Keratinocyte (primary cell): ENCODE data around the gene GALNT2. TPM values are rescaled to one million over a fixed set of nuclear protein-coding genes. Genes with fewer than 3 reads are reported as not detected.

Experiments used
- DNase-seq: peaks from one replicate; pipeline ENCODE4 v3.0.0-alpha.2; 2011; ENCODE audit warnings: low read depth, missing footprints, low spot score
- FAIRE-seq: peaks from 2 replicates; lab custom pipeline; 2011; peaks lifted over from hg19 to GRCh38; lab: Jason Lieb, UNC
- H2AFZ ChIP-seq: 2 replicates; pipeline ENCODE4 v1.6.0; 2012; ENCODE audit warnings: low read length, control low read depth, inconsistent platforms; ENCODE audit not compliant: control insufficient read depth
- H3K27ac ChIP-seq: 2 replicates; pipeline ENCODE4 v1.5.1; 2011; ENCODE audit warnings: low read length; ENCODE audit not compliant: control insufficient read depth, insufficient read depth
- H3K27me3 ChIP-seq: 3 replicates; pipeline ENCODE4 v1.6.0; 2011; ENCODE audit warnings: low read length; ENCODE audit not compliant: control insufficient read depth, insufficient read depth; ENCODE audit errors: extremely low read depth
- H3K36me3 ChIP-seq, 2 experiments: 2 replicates in 1 of 2; 3 replicates in 1 of 2; pipeline ENCODE4 v1.5.1; 2011; ENCODE audit warnings: low read length in 2 of 2, mild to moderate bottlenecking in 1 of 2; ENCODE audit not compliant: control insufficient read depth in 2 of 2, insufficient read depth in 2 of 2; ENCODE audit errors: extremely low read depth in 1 of 2
- H3K4me1 ChIP-seq: 3 replicates; pipeline ENCODE4 v1.5.1; 2011; ENCODE audit warnings: low read length; ENCODE audit not compliant: control insufficient read depth, insufficient read depth; ENCODE audit errors: extremely low read depth
- H3K4me2 ChIP-seq: 3 replicates; pipeline ENCODE4 v1.6.0; 2011; ENCODE audit warnings: low read depth, low read length; ENCODE audit not compliant: control insufficient read depth, insufficient read depth; ENCODE audit errors: extremely low read depth
- H3K4me3 ChIP-seq, 3 experiments: fragments of 200-600 bp in 1 of 3; sonication (generic) in 1 of 3; 2 replicates in 2 of 3; 3 replicates in 1 of 3; pipeline ENCODE4 v1.5.1; 2011 to 2016; ENCODE audit warnings: low read length in 3 of 3, mild to moderate bottlenecking in 3 of 3, control low read depth in 2 of 3, inconsistent platforms in 1 of 3, low read depth in 1 of 3, mixed read lengths in 1 of 3, mixed run types in 1 of 3, moderate library complexity in 1 of 3; ENCODE audit not compliant: control insufficient read depth in 2 of 3, insufficient read depth in 2 of 3; ENCODE audit errors: extremely low read depth in 1 of 3
- H3K79me2 ChIP-seq: 2 replicates; pipeline ENCODE4 v1.6.0; 2012; ENCODE audit warnings: low read length; ENCODE audit not compliant: control insufficient read depth, insufficient read depth
- H3K9ac ChIP-seq: 3 replicates; pipeline ENCODE4 v1.6.0; 2011; ENCODE audit warnings: low read length; ENCODE audit not compliant: control insufficient read depth, insufficient read depth; ENCODE audit errors: extremely low read depth
- H3K9me1 ChIP-seq: 3 replicates; pipeline ENCODE4 v1.6.0; 2011; ENCODE audit warnings: low read length; ENCODE audit not compliant: control insufficient read depth, insufficient read depth; ENCODE audit errors: extremely low read depth
- H3K9me3 ChIP-seq: 2 replicates; pipeline ENCODE4 v1.5.1; 2012; ENCODE audit warnings: low read depth, low read length; ENCODE audit not compliant: control insufficient read depth
- H4K20me1 ChIP-seq: 3 replicates; pipeline ENCODE4 v1.6.0; 2011; ENCODE audit warnings: low read length; ENCODE audit not compliant: control insufficient read depth, insufficient read depth; ENCODE audit errors: extremely low read depth
- CTCF ChIP-seq, 3 experiments: IDR thresholded peaks in 1 of 3; conservative IDR thresholded peaks in 1 of 3; optimal IDR thresholded peaks in 1 of 3; 2 replicates in 2 of 3; 3 replicates in 1 of 3; pipeline versions ENCODE3 to v1.5.1; 2011; ENCODE audit warnings: low read length in 3 of 3, mild to moderate bottlenecking in 3 of 3, moderate library complexity in 2 of 3, control low read depth in 1 of 3, inconsistent platforms in 1 of 3; ENCODE audit not compliant: insufficient read depth in 2 of 3; ENCODE audit errors: extremely low read depth in 1 of 3
- EZH2 ChIP-seq: IDR thresholded peaks from one replicate; pipeline ENCODE4 v1.6.1; 2012; ENCODE audit warnings: inconsistent platforms, mild to moderate bottlenecking, low read length, moderate library complexity
- dilution Hi-C: fragments of 300-500 bp; cut with MboI; formaldehyde crosslinking; loops from one replicate; pipeline ENCODE4 v1.7.0; 2020; ENCODE audit warnings: low sequenced_read_pairs; ENCODE audit not compliant: extremely low pct_ligation_motif_present
- polyA plus RNA-seq, 5 experiments: library from polyadenylated mRNA; depleted of rRNA in 3 of 5; stranded (reverse) in 3 of 5; stranded (forward) in 1 of 5; unstranded in 1 of 5; fragments of >200 nt; gene quantifications; 1 replicate in 1 of 5; 2 replicates in 3 of 5; 3 replicates in 1 of 5; pipeline versions ENCODE4 v1.2.1 to v1.2.3, GENCODE V29; 2011 to 2012; ENCODE audit warnings: missing spikeins in 2 of 5, low read depth in 1 of 5, low replicate concordance in 1 of 5

GALNT2 gene
- polyA plus RNA-seq, 1 donor (not counting 4 experiments of a cell fraction or from before 2014, with no cell fraction given), result 61.7 TPM

DNA sequence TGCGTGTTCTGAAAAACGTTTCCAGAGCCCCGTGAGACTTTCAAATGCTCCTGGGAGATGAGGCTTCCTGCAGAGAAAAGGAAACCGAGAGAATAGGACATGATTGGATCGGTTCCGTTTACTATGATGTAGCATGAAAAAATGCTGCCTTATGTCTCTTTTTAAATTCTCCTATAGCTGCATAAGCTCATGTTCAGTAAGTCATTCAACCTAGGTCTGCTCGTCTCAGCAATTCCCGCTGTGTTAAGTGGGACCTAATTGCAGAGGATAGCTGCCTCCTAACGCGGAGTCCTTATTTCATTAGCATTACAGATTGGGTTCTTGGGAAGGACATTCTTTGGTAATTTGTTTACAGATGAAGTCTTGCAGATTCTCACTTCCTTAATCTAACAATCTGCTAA, 165.3 kb downstream of the GALNT2 start:
- Histone ChIP-seq H3K9ac (no peak overlapping the region), H2AFZ (no peak overlapping the region), H3K4me2 (no peak overlapping the region), H3K9me3 (no peaks in the 10 kb centered on the region), H3K4me1 (no peaks in the 10 kb centered on the region), H3K9me1 (peaks cover 3% of the 10 kb centered on the region), H3K27ac (no peak overlapping the region), H3K79me2 (peaks cover 4% of the 10 kb centered on the region), H3K27me3 (no peaks in the 10 kb centered on the region), H3K36me3 (peaks cover 9 to 15% of the 10 kb centered on the region in 2 experiments), H3K4me3 (no peak overlapping the region), H4K20me1 (no peaks in the 10 kb centered on the region)
- no peak for FAIRE-seq
- DNase-seq, result no peak
- dilution Hi-C loops, result no loop called here
- TF ChIP-seq EZH2 (no peak), CTCF (optimal IDR thresholded peaks at IDR 0.05 in 1 of 3, IDR thresholded peaks at IDR 0.05 in 1 of 3, conservative IDR thresholded peaks at IDR 0.05 in 1 of 3; ENCODE audit: extremely low read depth in 1 of 3, insufficient read depth in 2 of 3, low read length in 3 of 3) (no peak)

GRCh38 chr1:230233786-230234185, 166.7 kb downstream of the GALNT2 start:
- H3K27ac ChIP-seq, result no peak overlapping the region
- no peaks in the 10 kb centered on the region for H3K4me1 ChIP-seq
- no peak overlapping the region for H2AFZ ChIP-seq
- H3K9me1 ChIP-seq, result no peaks in the 10 kb centered on the region
- H3K27me3 ChIP-seq, result no peaks in the 10 kb centered on the region
- peaks cover 9 to 17% of the 10 kb centered on the region in 2 experiments for H3K36me3 ChIP-seq
- no peak overlapping the region for H3K9ac ChIP-seq
- H3K79me2 ChIP-seq, result peaks cover 4% of the 10 kb centered on the region
- dilution Hi-C loops, result no loop called here
- FAIRE-seq (no peak), DNase-seq (no peak)
- TF ChIP-seq CTCF (optimal IDR thresholded peaks at IDR 0.05 in 1 of 3, IDR thresholded peaks at IDR 0.05 in 1 of 3, conservative IDR thresholded peaks at IDR 0.05 in 1 of 3; ENCODE audit: extremely low read depth in 1 of 3, insufficient read depth in 2 of 3, low read length in 3 of 3) (no peak), EZH2 (no peak)
- H3K4me2 ChIP-seq, result no peak overlapping the region
- no peak overlapping the region for H3K4me3 ChIP-seq
- H4K20me1 ChIP-seq, result no peaks in the 10 kb centered on the region
- no peaks in the 10 kb centered on the region for H3K9me3 ChIP-seq
